GM12874 (cell line): Measurements from ENCODE around the gene ATP6V1C2.

Source experiments
- CTCF ChIP-seq: IDR thresholded peaks from 2 replicates; pipeline ENCODE4 v1.5.1; 2011; ENCODE audit warnings: low read depth, mild to moderate bottlenecking, control low read depth, low read length, moderate library complexity; ENCODE audit not compliant: insufficient read depth

ATP6V1C2 gene

GRCh38 chr2:10733566-10733925 is 12.1 kb downstream of the ATP6V1C2 start:
- no peak for TF ChIP-seq CTCF

GRCh38 chr2:10733980-10734379 is 12.6 kb downstream of the ATP6V1C2 start:
- no peak for TF ChIP-seq CTCF

GRCh38 chr2:10738192-10738591 is 16.8 kb downstream of the ATP6V1C2 start:
- no peak for TF ChIP-seq CTCF

- no peak for TF ChIP-seq CTCF
Observed at GRCh38 chr2:10740226-10740625, 18.8 kb downstream of the ATP6V1C2 start.

GRCh38 chr2:10741139-10741538 is 19.7 kb downstream of the ATP6V1C2 start:
- no peak for TF ChIP-seq CTCF

GRCh38 chr2:10742666-10743065 is 21.2 kb downstream of the ATP6V1C2 start:
- TF ChIP-seq CTCF = no peak

GRCh38 chr2:10750610-10751009 is 29.2 kb downstream of the ATP6V1C2 start:
- no peak for TF ChIP-seq CTCF

- no peak for TF ChIP-seq CTCF
Observed at GRCh38 chr2:10752236-10752635, 30.8 kb downstream of the ATP6V1C2 start.
